ENCODE results near the gene TRH. TPM values are rescaled to one million over a fixed set of nuclear protein-coding genes. Genes with fewer than 3 reads are reported as not detected.
"Not testable (repeated sequence)": the region's sequence is repeated elsewhere in the genome, so short reads cannot be mapped to it uniquely, and the experiment has no call there.

TRH gene
- total and polyA plus RNA-seq, 2 donors from 2014 or later = not detected

DNA sequence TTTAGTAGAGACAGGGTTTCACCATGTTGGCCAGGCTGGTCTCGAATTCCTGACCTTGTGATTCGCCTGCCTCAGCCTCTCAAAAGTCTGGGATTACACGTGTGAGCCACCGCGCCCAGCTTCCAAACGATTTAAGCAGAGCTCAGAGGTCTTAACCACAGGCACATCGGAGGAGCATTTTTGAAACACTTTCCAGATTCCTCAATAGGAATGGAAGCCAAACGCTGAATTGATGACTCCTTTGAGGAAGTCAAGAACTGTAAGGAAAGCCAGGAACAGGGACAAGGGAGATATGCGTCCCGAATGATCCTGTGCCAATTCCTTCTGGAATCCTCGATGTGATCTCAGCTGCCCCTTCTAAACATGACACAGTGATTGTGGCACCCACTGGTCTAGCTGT is 40.0 kb downstream of the TRH start:
- no peak for DNase-seq
- H3K27me3 ChIP-seq (ENCODE audit: control insufficient read depth, insufficient read depth, low read length) = no peaks in the 10 kb centered on the region
- intact Hi-C loops (cut with DNase I) = no loop called here
- no peaks in the 10 kb centered on the region for H3K36me3 ChIP-seq (ENCODE audit: control insufficient read depth in 2 of 3, insufficient read depth in 3 of 3, low read length in 3 of 3)
- TF ChIP-seq, protein P1, sequence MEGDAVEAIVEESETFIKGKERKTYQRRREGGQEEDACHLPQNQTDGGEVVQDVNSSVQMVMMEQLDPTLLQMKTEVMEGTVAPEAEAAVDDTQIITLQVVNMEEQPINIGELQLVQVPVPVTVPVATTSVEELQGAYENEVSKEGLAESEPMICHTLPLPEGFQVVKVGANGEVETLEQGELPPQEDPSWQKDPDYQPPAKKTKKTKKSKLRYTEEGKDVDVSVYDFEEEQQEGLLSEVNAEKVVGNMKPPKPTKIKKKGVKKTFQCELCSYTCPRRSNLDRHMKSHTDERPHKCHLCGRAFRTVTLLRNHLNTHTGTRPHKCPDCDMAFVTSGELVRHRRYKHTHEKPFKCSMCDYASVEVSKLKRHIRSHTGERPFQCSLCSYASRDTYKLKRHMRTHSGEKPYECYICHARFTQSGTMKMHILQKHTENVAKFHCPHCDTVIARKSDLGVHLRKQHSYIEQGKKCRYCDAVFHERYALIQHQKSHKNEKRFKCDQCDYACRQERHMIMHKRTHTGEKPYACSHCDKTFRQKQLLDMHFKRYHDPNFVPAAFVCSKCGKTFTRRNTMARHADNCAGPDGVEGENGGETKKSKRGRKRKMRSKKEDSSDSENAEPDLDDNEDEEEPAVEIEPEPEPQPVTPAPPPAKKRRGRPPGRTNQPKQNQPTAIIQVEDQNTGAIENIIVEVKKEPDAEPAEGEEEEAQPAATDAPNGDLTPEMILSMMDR (IDR thresholded peaks at IDR 0.05; ENCODE audit: borderline replicate concordance, extremely low read depth, insufficient read depth) = no peak
- H3K9me3 ChIP-seq (ENCODE audit: control insufficient read depth in 2 of 3, insufficient read depth in 1 of 3, low read length in 3 of 3) = no peaks in the 10 kb centered on the region
- H3K4me1 ChIP-seq (ENCODE audit: control insufficient read depth in 2 of 3, insufficient read depth in 2 of 3, low read depth in 1 of 3, low read length in 3 of 3) = no peaks in the 10 kb centered on the region
- H3K9ac ChIP-seq (ENCODE audit: low read length in 3 of 3) = no peak overlapping the region
- no peak overlapping the region for H3K4me3 ChIP-seq (ENCODE audit: low read length in 3 of 3)
- no peak for FAIRE-seq
- no peak overlapping the region for H3K27ac ChIP-seq (ENCODE audit: low read depth in 2 of 2, low read length in 2 of 2)

DNA sequence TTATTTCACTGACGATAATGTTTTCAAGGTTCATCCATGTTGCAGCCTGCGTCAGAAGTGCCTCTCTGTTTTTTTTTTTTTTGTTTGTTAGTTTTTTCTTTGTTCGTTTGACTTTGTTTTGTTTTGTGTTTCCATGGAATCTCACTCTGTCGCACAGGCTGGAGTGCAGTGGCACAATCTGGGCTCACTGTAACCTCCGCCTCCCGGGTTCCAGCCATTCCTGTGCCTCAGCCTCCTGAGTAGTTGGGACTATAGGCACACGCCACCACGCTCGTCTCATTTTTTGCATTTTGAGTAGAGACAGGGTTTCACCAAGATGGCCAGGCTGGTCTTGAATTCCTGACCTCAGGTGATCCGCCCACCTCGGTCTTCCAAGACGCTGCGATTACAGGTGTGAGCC is 43.1 kb downstream of the TRH start:
- H3K27ac ChIP-seq (ENCODE audit: low read depth in 2 of 2, low read length in 2 of 2); DNase-seq; H3K27me3 ChIP-seq (ENCODE audit: control insufficient read depth, insufficient read depth, low read length); H3K4me1 ChIP-seq (ENCODE audit: control insufficient read depth in 2 of 3, insufficient read depth in 2 of 3, low read depth in 1 of 3, low read length in 3 of 3); H3K9ac ChIP-seq (ENCODE audit: low read length in 3 of 3); H3K9me3 ChIP-seq (ENCODE audit: control insufficient read depth in 2 of 3, insufficient read depth in 1 of 3, low read length in 3 of 3); H3K4me3 ChIP-seq (ENCODE audit: low read length in 3 of 3); intact Hi-C loops (cut with DNase I); H3K36me3 ChIP-seq (ENCODE audit: control insufficient read depth in 2 of 3, insufficient read depth in 3 of 3, low read length in 3 of 3); FAIRE-seq: not testable (repeated sequence)

DNA sequence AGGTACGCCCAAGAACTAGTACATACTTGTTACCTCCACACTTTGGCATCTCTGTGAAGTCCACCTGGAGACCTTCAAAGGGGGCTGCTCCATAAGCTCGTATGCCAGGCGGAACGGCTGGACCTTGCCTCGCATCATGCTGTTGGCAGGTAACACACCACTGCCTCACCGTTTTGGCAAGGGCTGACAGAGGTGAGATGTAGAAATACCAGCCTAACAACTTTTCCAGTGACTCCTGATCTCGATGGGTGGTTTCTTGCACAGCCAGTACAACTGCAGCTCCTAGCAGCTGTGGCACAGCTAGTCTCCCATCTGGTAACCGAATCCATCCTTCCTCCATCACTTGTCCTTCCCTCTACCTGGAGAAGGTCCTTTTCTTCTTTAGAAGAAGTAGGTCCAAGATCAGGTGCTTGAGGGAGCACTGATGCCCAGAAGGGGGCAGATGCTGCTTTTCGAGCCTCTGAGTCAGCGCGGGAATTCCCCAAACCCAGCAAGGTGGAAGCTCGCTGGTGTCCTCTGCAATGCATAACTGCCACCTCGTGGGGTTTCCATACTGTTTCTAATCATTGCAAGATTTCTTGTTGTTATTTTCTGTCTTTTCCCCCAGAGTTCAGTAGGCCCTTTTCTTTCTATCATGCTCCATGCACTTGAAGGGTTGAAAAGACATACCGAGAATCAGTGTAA is 51.8 kb downstream of the TRH start:
- H3K4me3 ChIP-seq (ENCODE audit: low read length in 3 of 3); H3K9me3 ChIP-seq (ENCODE audit: control insufficient read depth in 2 of 3, insufficient read depth in 1 of 3, low read length in 3 of 3); H3K27ac ChIP-seq (ENCODE audit: low read depth in 2 of 2, low read length in 2 of 2); H3K4me1 ChIP-seq (ENCODE audit: control insufficient read depth in 2 of 3, insufficient read depth in 2 of 3, low read depth in 1 of 3, low read length in 3 of 3); H3K9ac ChIP-seq (ENCODE audit: low read length in 3 of 3); FAIRE-seq; H3K27me3 ChIP-seq (ENCODE audit: control insufficient read depth, insufficient read depth, low read length); H3K36me3 ChIP-seq (ENCODE audit: control insufficient read depth in 2 of 3, insufficient read depth in 3 of 3, low read length in 3 of 3); intact Hi-C loops (cut with DNase I): not testable (repeated sequence)
- peak in 1 of 5 donors; percentile 14 for DNase-seq

DNA sequence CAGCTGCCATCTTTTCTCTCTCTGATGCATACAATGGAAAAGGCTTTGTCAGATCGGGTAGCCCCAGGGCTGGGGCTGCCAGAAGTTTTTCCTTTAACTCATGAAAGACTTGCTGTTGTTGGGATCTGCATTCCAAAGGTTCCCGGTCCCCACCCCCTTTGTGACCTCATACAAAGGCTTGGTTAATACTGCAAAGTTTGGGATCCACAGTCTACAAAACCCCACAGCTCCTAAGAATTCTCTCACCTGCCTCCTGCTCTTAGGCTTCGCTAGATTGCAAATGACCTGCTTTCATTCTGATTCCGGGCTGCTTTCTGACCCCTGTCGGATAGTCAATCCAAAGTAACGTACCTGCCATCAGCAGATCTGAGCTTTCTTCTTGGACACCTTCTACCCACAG is 52.9 kb downstream of the TRH start:
- H3K4me1 ChIP-seq (ENCODE audit: control insufficient read depth in 2 of 3, insufficient read depth in 2 of 3, low read depth in 1 of 3, low read length in 3 of 3); H3K4me3 ChIP-seq (ENCODE audit: low read length in 3 of 3); H3K27me3 ChIP-seq (ENCODE audit: control insufficient read depth, insufficient read depth, low read length); DNase-seq; H3K9me3 ChIP-seq (ENCODE audit: control insufficient read depth in 2 of 3, insufficient read depth in 1 of 3, low read length in 3 of 3); H3K27ac ChIP-seq (ENCODE audit: low read depth in 2 of 2, low read length in 2 of 2); H3K36me3 ChIP-seq (ENCODE audit: control insufficient read depth in 2 of 3, insufficient read depth in 3 of 3, low read length in 3 of 3); intact Hi-C loops (cut with DNase I); H3K9ac ChIP-seq (ENCODE audit: low read length in 3 of 3); FAIRE-seq: not testable (repeated sequence)

Other genes starting within 250 kb of the TRH start
- 42.4 TPM for gene TMCC1, start 81.0 kb upstream of the TRH start, total RNA-seq
- gene TMCC1, start 81.0 kb upstream of the TRH start, polyA plus RNA-seq (ENCODE audit: insufficient read depth, low read depth, low replicate concordance) = 8.4 TPM
- 0.82 TPM for gene ALG1L2, start 107.1 kb downstream of the TRH start, total RNA-seq
- not detected for gene ALG1L2, start 107.1 kb downstream of the TRH start, polyA plus RNA-seq (ENCODE audit: insufficient read depth, low read depth, low replicate concordance)